Loucy (cell line): Measurements from ENCODE around the gene ATP13A3.
A peak's percentile ranks its signal among the peaks of the same experiment; 100 is the strongest.
"Not testable (repeated sequence)": the region's sequence is repeated elsewhere in the genome, so short reads cannot be mapped to it uniquely, and the experiment has no call there.

Source experiments
- H2AFZ ChIP-seq: fragments of 200-600 bp; sonication (generic); 2 replicates; pipeline ENCODE4 v1.6.0; 2016; ENCODE audit warnings: antibody characterized with exemption, mild to moderate bottlenecking, low read length, moderate library complexity
- H3F3A ChIP-seq: fragments of 200-600 bp; 2 replicates; pipeline ENCODE4 v1.6.0; 2016; ENCODE audit warnings: antibody characterized with exemption, low read depth, mild to moderate bottlenecking
- H3K27me3 ChIP-seq: fragments of 200-600 bp; sonication (generic); 2 replicates; pipeline ENCODE4 v1.6.1; 2014; ENCODE audit warnings: low read length, mild to moderate bottlenecking; ENCODE audit not compliant: insufficient read depth, poor library complexity, severe bottlenecking
- H3K36me3 ChIP-seq: fragments of 200-600 bp; sonication (generic); 2 replicates; pipeline ENCODE4 v1.6.1; 2016; ENCODE audit warnings: low read length; ENCODE audit not compliant: insufficient read depth
- H3K4me1 ChIP-seq: fragments of 200-600 bp; sonication (generic); 2 replicates; pipeline ENCODE4 v1.5.1; 2014; ENCODE audit warnings: low read length, mild to moderate bottlenecking; ENCODE audit not compliant: insufficient read depth, poor library complexity, severe bottlenecking
- H3K4me2 ChIP-seq: fragments of 200-600 bp; sonication (generic); 2 replicates; pipeline ENCODE4 v1.6.0; 2014; ENCODE audit warnings: antibody characterized with exemption, low read length, low read depth, mild to moderate bottlenecking; ENCODE audit not compliant: poor library complexity, severe bottlenecking
- H3K4me3 ChIP-seq: fragments of 200-600 bp; sonication (generic); 2 replicates; pipeline ENCODE4 v1.5.1; 2014; ENCODE audit warnings: low read length, mild to moderate bottlenecking, mixed read lengths; ENCODE audit not compliant: poor library complexity, severe bottlenecking
- H3K79me2 ChIP-seq: fragments of 200-600 bp; sonication (generic); 2 replicates; pipeline ENCODE4 v1.6.1; 2014; ENCODE audit warnings: low read length; ENCODE audit not compliant: insufficient read depth
- H3K9ac ChIP-seq: fragments of 200-600 bp; sonication (generic); 2 replicates; pipeline ENCODE4 v1.6.0; 2014; ENCODE audit warnings: mild to moderate bottlenecking, low read depth, low read length, moderate library complexity; ENCODE audit not compliant: poor library complexity, severe bottlenecking
- H3K9me2 ChIP-seq: fragments of 200-600 bp; sonication (generic); replicated peaks from 2 replicates; pipeline ENCODE4 v1.6.1; 2016; ENCODE audit warnings: low read depth, low read length, mixed read lengths
- H3K9me3 ChIP-seq: fragments of 200-600 bp; sonication (generic); 2 replicates; pipeline ENCODE4 v1.6.1; 2014; ENCODE audit warnings: mild to moderate bottlenecking, antibody characterized with exemption, low read length, low read depth; ENCODE audit not compliant: insufficient read depth
- H4K20me1 ChIP-seq: fragments of 200-600 bp; sonication (generic); 2 replicates; pipeline ENCODE4 v1.6.0; 2014; ENCODE audit warnings: antibody characterized with exemption, low read length, mild to moderate bottlenecking; ENCODE audit not compliant: insufficient read depth, poor library complexity, severe bottlenecking
- EZH2phosphoT487 ChIP-seq: fragments of 200-600 bp; IDR thresholded peaks from 2 replicates; pipeline ENCODE4 v1.6.1; 2018; ENCODE audit warnings: antibody characterized with exemption, mild to moderate bottlenecking, moderate library complexity, borderline replicate concordance
- TF ChIP-seq, protein P1 (sequence below): fragments of 200-600 bp; sonication (generic); conservative IDR thresholded peaks from 2 replicates; pipeline ENCODE4 v1.5.1; 2014; ENCODE audit warnings: mild to moderate bottlenecking, antibody characterized with exemption, low read length

ATP13A3 gene

DNA sequence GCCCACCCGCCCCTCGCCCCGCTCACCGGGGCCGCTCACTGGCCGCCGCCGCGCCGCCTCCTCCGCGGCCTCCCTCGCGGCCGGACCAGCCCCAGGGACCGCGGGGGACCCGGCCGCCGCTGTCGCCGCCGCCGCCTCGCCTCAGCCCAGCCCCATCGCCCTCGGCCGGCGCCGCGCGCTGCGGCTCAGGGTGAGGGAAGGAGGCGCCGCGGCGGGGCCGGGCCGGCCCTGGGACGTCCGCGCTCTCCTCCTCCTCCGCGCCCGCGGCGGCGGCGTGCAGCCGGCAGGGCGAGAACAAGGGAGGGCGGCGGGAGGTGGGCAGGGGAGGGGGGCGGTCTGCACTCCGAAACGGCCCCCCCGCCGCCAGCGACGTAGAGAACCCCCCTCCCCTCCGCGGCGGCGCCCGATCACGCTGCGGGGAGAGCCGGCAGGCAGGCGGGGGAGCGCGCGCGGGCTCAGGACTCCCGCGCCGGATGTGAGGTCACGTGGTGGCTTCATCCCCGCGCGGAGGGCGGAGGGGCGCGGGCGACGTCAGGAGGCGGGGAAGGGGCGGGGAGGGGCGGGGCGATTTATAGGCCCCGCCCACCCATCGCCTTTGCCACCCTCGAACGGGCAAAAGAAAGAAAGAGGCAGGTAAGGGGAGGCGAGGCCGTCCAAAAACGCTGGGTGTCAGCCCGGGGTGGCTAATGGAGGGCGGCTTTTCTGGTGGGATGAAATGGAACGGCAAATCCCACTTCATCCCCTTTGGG lies at the start of gene ATP13A3:
ATP13A3 (minus strand) TSS at position 463 of the 749 bp plus-strand sequence. CDS start 24,812 bp downstream, outside the sequence.
- Histone ChIP-seq H3K9me3 (no peaks in the 10 kb centered on the region), H3K4me1 (peaks cover 53% of the 10 kb centered on the region), H3K27me3 (no peaks in the 10 kb centered on the region), H3K4me3 (peak within 1 kb of the TSS; percentile 99), H3K36me3 (no peaks in the 10 kb centered on the region), H2AFZ (peak within 1 kb of the TSS; percentile 82), H3F3A (no peaks in the 10 kb centered on the region), H3K4me2 (peak within 1 kb of the TSS; percentile 83), H3K79me2 (peaks cover 70% of the 10 kb centered on the region), H3K9me2 (no peaks in the 10 kb centered on the region), H4K20me1 (peaks cover 37% of the 10 kb centered on the region), H3K9ac (peak within 1 kb of the TSS; percentile 98)
- no peak for TF ChIP-seq EZH2phosphoT487
- TF ChIP-seq, protein P1, sequence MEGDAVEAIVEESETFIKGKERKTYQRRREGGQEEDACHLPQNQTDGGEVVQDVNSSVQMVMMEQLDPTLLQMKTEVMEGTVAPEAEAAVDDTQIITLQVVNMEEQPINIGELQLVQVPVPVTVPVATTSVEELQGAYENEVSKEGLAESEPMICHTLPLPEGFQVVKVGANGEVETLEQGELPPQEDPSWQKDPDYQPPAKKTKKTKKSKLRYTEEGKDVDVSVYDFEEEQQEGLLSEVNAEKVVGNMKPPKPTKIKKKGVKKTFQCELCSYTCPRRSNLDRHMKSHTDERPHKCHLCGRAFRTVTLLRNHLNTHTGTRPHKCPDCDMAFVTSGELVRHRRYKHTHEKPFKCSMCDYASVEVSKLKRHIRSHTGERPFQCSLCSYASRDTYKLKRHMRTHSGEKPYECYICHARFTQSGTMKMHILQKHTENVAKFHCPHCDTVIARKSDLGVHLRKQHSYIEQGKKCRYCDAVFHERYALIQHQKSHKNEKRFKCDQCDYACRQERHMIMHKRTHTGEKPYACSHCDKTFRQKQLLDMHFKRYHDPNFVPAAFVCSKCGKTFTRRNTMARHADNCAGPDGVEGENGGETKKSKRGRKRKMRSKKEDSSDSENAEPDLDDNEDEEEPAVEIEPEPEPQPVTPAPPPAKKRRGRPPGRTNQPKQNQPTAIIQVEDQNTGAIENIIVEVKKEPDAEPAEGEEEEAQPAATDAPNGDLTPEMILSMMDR: no peak

DNA sequence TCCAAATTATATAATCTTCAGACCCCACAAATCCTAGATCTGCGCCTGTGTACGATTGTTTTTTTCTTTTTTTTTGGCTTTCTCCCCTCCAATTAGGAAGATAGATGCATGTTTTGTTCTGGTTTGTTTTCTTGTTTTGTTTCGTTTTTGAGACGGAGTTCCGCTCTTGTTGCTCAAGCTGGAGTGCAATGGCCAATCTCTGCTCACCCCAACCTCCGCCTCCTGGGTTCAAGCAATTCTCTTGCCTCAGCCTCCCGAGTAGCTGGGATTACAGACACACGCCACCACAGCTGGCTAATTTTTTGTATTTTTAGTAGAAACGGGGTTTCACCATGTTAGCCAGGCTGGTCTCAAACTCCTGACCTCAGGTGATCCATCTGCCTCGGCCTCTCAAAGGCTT lies 48.4 kb upstream of the ATP13A3 start:
- H3K9me2 ChIP-seq, H3F3A ChIP-seq, H2AFZ ChIP-seq, H3K9ac ChIP-seq, H3K79me2 ChIP-seq, H3K4me2 ChIP-seq, H3K4me3 ChIP-seq, H3K36me3 ChIP-seq, H3K27me3 ChIP-seq, H3K9me3 ChIP-seq, H4K20me1 ChIP-seq: not testable (repeated sequence)
- peaks cover 19% of the 10 kb centered on the region for H3K4me1 ChIP-seq

DNA sequence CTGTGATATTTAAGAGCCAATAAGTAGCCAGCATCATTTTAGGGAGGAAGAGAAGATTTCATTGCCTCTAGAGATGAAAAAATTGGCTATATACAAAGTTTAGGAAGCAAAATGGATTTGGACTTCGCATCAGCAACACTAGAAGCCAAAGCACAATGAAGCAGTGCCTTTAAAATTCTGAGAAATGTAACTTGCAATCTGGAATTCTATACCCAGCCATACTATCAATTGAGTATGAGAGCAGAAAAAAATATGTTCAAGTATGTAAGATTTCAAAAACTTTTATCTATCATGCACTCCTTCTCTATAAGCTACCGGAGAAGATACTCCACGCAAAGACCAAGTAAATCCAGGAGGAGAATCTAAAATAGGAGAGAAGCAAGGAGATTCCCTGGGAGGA lies 47.4 kb upstream of the ATP13A3 start:
- no peak for TF ChIP-seq EZH2phosphoT487
- TF ChIP-seq, protein P1: no peak
- no peaks in the 10 kb centered on the region for H3K9me2 ChIP-seq
- H3K36me3 ChIP-seq: no peaks in the 10 kb centered on the region
- H3K4me3 ChIP-seq: no peak overlapping the region
- H3K79me2 ChIP-seq: no peaks in the 10 kb centered on the region
- no peak overlapping the region for H2AFZ ChIP-seq
- H3K4me2 ChIP-seq: no peak overlapping the region
- no peaks in the 10 kb centered on the region for H3K27me3 ChIP-seq
- peaks cover 19% of the 10 kb centered on the region for H3K4me1 ChIP-seq
- H3K9ac ChIP-seq: no peak overlapping the region
- H4K20me1 ChIP-seq: no peaks in the 10 kb centered on the region
- peaks cover 10% of the 10 kb centered on the region for H3K9me3 ChIP-seq
- no peaks in the 10 kb centered on the region for H3F3A ChIP-seq

DNA sequence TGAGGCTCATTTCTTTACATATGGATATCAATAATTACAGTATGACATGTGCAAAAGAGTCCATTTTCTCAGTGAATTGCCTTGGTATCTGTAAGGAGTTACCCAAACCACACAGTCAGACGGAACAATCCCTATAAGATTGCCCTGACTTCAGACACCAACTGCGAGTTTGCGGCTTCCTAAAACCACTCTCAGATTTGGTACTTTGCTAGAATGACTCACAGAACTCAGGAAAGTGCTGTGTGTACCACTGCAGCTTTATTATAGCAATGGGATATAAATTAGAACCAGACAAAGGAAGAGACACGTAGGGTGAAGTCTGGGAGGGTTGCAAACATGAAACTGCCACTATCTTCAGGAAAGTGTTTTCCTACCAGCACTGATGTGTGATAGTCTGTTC lies 45.8 kb upstream of the ATP13A3 start:
- H3K27me3 ChIP-seq: no peaks in the 10 kb centered on the region
- no peak overlapping the region for H3K4me3 ChIP-seq
- H3K9ac ChIP-seq: no peak overlapping the region
- TF ChIP-seq, protein P1: no peak
- TF ChIP-seq EZH2phosphoT487: no peak
- H3F3A ChIP-seq: no peaks in the 10 kb centered on the region
- no peak overlapping the region for H2AFZ ChIP-seq
- no peaks in the 10 kb centered on the region for H3K79me2 ChIP-seq
- no peaks in the 10 kb centered on the region for H4K20me1 ChIP-seq
- H3K9me2 ChIP-seq: no peaks in the 10 kb centered on the region
- peaks cover 10% of the 10 kb centered on the region for H3K9me3 ChIP-seq
- no peak overlapping the region for H3K4me2 ChIP-seq
- no peaks in the 10 kb centered on the region for H3K36me3 ChIP-seq
- H3K4me1 ChIP-seq: peaks cover 14% of the 10 kb centered on the region
